ENCODE measurements around the gene ETV6. TPM values are rescaled to one million over a fixed set of nuclear protein-coding genes. Genes with fewer than 3 reads are reported as not detected.
A peak's percentile ranks its signal among the peaks of the same experiment; 100 is the strongest.

The ETV6 gene
- total and polyA plus RNA-seq, 12 donors = 2.7 to 33.5 (median 15.2) TPM

DNA sequence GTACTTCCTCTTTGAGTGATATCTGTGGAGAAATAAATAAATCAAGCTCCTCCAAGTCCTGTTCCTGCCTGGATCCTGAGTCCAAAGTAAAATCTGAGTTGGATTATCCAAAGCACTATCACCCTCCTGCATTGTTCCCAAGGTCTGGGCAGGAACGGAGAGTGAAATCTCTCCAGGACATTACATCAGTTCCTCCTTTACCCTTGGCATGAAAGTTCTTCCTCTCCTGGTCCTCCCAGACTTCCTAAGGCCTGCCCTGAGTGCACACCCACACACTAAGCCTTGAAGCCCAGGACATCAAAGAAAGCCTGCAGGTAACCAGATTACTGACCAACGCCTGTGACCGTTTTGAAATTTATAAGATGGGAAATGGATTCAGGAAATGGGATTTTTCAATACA, 214.5 kb downstream of the ETV6 start:
- peaks cover 19 to 57% (median 53%) of the 10 kb centered on the region in 9 donors for H3K4me1 ChIP-seq
- peaks cover 0 to 21% (median 11%) of the 10 kb centered on the region in 11 donors for H3K9me3 ChIP-seq
- DNase-seq (peak in 1 of 2 donors; percentile 50), ATAC-seq (peak; percentile 56 to 90 (median 82))
- H3K27ac ChIP-seq = peak overlapping the region; percentile 59 to 97 (median 86)
- no peaks in the 10 kb centered on the region for H3K27me3 ChIP-seq
- peak overlapping the region in 2 of 10 donors; percentile 6 to 13 for H3K4me3 ChIP-seq
- 40 to 44% methylated on average over 3 of the region's 3 CpGs for WGBS, 2 donors
- peaks cover 0 to 55% (median 0%) of the 10 kb centered on the region in 9 donors for H3K36me3 ChIP-seq
- TF ChIP-seq, protein P1, sequence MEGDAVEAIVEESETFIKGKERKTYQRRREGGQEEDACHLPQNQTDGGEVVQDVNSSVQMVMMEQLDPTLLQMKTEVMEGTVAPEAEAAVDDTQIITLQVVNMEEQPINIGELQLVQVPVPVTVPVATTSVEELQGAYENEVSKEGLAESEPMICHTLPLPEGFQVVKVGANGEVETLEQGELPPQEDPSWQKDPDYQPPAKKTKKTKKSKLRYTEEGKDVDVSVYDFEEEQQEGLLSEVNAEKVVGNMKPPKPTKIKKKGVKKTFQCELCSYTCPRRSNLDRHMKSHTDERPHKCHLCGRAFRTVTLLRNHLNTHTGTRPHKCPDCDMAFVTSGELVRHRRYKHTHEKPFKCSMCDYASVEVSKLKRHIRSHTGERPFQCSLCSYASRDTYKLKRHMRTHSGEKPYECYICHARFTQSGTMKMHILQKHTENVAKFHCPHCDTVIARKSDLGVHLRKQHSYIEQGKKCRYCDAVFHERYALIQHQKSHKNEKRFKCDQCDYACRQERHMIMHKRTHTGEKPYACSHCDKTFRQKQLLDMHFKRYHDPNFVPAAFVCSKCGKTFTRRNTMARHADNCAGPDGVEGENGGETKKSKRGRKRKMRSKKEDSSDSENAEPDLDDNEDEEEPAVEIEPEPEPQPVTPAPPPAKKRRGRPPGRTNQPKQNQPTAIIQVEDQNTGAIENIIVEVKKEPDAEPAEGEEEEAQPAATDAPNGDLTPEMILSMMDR (IDR thresholded peaks at IDR 0.05) = no peak
- intact Hi-C loops (cut with DNase I) = loop anchor here in 7 of 10 donors (2.0 to 10.0 kb wide), 7 partner anchors 37 to 213 kb away; no protein-coding TSS in a partner anchor

DNA sequence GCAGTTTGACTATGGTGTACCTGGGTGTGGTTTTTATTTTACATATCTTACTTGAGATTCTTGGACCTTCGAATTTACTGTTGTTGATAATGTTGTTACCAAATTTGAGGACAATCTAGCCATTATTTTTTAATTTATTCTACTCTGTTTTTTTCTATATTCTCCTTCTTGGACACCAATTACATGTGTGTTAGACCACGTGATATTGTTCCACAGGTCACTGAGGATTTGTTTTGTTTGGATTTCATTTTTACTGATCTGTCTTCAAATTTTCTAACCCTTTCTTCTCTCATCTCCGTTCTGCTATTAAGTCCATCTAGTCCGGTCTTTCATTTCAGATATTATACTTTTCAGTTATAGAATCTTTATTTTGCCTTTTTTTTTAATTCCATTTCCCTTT, 216.3 kb downstream of the ETV6 start:
- 98 to 99% methylated on average over 4 of the region's 4 CpGs for WGBS, 2 donors
- no peaks in the 10 kb centered on the region for H3K27me3 ChIP-seq
- TF ChIP-seq, protein P1 (IDR thresholded peaks at IDR 0.05) = no peak
- intact Hi-C loops (cut with DNase I) = loop anchor here in 3 of 10 donors (10.0 kb wide), 2 partner anchors 51 to 211 kb away; no protein-coding TSS in a partner anchor
- H3K27ac ChIP-seq = no peak overlapping the region
- DNase-seq (no peak), ATAC-seq (no peak)
- H3K36me3 ChIP-seq = peaks cover 0 to 58% (median 16%) of the 10 kb centered on the region in 9 donors
- peaks cover 0 to 21% (median 11%) of the 10 kb centered on the region in 11 donors for H3K9me3 ChIP-seq
- peaks cover 19 to 40% (median 39%) of the 10 kb centered on the region in 9 donors for H3K4me1 ChIP-seq
- H3K4me3 ChIP-seq = no peak overlapping the region

DNA sequence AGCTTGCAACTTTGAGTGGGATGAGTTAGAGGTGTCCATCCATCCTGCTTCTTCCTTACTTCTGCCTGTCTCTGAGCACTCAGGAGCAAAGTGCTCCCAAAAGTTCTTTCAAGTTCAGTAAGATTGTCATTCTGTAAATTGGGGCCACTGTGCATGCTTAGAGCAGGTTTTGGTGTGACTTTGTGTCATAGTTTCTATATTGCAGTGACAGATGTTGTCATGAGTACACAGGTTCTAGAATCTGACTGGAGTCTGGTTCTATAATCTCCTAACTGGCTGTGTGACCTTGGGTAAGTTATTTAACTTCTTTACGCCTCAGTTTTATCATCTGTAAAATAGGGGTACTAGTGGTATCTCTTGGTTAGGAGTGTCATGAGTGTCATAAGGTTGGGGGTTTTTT, 218.6 kb downstream of the ETV6 start:
- TF ChIP-seq, protein P1 (IDR thresholded peaks at IDR 0.05) = no peak
- H3K27me3 ChIP-seq = no peaks in the 10 kb centered on the region
- peaks cover 7 to 18% (median 17%) of the 10 kb centered on the region in 9 donors for H3K4me1 ChIP-seq
- no peak for DNase-seq
- WGBS, 2 donors = 100% methylated on average over 1 of the region's 1 CpG
- H3K4me3 ChIP-seq = no peak overlapping the region
- intact Hi-C loops (cut with DNase I) = loop anchor here in 3 of 10 donors (10.0 kb wide), 2 partner anchors 53 to 213 kb away; no protein-coding TSS in a partner anchor
- ATAC-seq = no peak
- H3K27ac ChIP-seq = no peak overlapping the region
- peaks cover 0 to 68% (median 18%) of the 10 kb centered on the region in 9 donors for H3K36me3 ChIP-seq
- peaks cover 0 to 21% (median 11%) of the 10 kb centered on the region in 11 donors for H3K9me3 ChIP-seq

DNA sequence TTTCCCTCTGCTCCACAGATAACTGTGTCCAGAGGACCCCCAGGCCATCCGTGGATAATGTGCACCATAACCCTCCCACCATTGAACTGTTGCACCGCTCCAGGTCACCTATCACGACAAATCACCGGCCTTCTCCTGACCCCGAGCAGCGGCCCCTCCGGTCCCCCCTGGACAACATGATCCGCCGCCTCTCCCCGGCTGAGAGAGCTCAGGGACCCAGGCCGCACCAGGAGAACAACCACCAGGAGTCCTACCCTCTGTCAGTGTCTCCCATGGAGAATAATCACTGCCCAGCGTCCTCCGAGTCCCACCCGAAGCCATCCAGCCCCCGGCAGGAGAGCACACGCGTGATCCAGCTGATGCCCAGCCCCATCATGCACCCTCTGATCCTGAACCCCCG, 219.9 kb downstream of the ETV6 start:
- DNase-seq = no peak
- Histone ChIP-seq H3K4me3 (no peak overlapping the region), H3K27me3 (no peaks in the 10 kb centered on the region), H3K27ac (no peak overlapping the region), H3K9me3 (peaks cover 0 to 21% (median 11%) of the 10 kb centered on the region in 11 donors), H3K36me3 (peaks cover 0 to 78% (median 18%) of the 10 kb centered on the region in 9 donors), H3K4me1 (peaks cover 0 to 5% (median 3%) of the 10 kb centered on the region in 9 donors)
- TF ChIP-seq, protein P1 (IDR thresholded peaks at IDR 0.05) = no peak
- intact Hi-C loops (cut with DNase I) = loop anchor here in 3 of 10 donors (10.0 kb wide), 2 partner anchors 55 to 215 kb away; no protein-coding TSS in a partner anchor
- WGBS, 2 donors = 95 to 98% methylated on average over 18 of the region's 18 CpGs
- peak in 1 of 8 donors; percentile 26 for ATAC-seq
